ENCODE measurements around the gene LARGE1.
A peak's percentile ranks its signal among the peaks of the same experiment; 100 is the strongest.
"Not testable (repeated sequence)": the region's sequence is repeated elsewhere in the genome, so short reads cannot be mapped to it uniquely, and the experiment has no call there.

LARGE1 gene

GRCh38 chr22:33883961-33884808 lies 36.1 kb downstream of the LARGE1 start:
- no peak for DNase-seq

DNA sequence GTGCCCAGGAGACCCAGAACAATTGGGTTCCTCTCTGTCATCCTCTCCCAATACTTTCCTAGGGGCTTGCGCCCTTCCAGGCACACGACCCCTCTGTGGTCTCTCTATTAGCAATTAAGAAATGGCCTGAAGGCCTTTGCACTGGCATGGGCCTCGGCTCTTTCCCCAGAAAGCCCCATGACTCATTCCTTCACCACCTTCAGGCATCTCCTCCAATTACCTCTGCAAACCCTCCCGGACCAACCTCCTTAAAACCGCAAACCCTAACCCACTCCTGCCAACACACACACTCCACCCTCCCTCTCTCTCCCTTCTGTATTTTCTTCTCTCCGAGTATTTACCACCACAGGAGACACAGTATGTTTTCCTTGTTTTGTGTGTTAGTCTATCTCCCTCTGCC lies 36.7 kb downstream of the LARGE1 start:
- DNase-seq: no peak

GRCh38 chr22:33882991-33883390 lies 37.3 kb downstream of the LARGE1 start:
- no peak for DNase-seq

GRCh38 chr22:33880986-33881385 lies 39.3 kb downstream of the LARGE1 start:
- no peak for DNase-seq

GRCh38 chr22:33879796-33880195 lies 40.5 kb downstream of the LARGE1 start:
- no peak for DNase-seq

GRCh38 chr22:33875316-33875715 lies 45.0 kb downstream of the LARGE1 start:
- no peak for DNase-seq

DNA sequence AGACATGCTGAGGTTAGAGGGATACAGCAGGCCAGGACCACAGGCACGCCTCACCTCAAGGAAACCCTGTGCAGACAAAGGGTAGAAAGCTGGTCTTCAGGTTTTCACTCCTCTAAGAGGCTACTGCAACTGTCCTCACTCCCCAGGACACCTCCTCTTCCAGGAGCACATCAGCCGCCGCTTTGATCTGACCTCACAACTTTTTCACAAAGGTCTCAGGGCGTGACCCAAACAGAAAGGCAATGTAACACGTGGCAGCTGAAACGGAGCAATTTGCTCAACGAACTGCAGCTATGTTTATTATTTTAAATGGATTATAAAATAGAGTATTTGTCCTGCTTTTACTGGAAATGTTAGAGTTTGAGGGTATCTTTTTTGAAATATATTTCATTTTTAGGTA lies 46.1 kb downstream of the LARGE1 start:
- DNase-seq: no peak

DNA sequence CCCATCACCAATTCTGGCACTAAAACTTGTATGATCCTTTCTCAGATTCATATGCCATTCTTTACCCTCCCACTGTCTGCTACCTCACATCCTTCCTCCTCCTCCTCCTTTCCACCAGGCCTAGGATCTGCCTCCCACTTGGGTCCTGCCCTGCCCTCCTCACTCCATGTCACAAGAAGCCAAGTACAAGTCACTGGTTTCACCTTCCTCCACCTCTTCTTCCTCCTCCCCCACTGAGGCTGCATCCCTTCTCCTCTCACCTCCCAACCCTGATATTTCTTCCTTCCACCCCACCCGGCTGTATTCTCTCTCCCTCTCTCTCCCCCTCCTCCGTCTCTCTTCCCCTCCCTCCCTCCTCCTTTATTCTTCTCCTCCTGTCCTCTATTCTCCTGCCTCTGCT lies 46.6 kb downstream of the LARGE1 start:
- no peak for DNase-seq

GRCh38 chr22:33873186-33873585 lies 47.1 kb downstream of the LARGE1 start:
- no peak for DNase-seq

DNA sequence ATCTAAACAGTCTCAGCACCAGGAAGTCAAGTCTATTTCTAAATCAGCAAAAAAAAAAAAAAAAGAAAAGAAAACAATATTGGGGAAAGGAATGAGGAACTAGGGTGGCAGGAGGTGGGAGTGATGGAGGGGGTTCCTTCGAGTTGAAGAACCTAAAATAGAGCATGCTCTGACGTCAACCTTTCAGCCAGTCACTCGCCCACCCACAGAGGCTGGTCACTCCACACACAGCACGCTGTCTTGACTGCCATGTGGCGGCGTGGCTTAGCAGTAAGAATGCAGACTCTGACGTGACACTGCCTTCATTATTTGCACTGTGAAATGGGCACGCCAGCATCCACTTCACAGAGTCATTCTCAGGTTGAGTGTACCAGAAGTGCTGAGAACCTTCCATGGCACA lies 48.3 kb downstream of the LARGE1 start:
- DNase-seq: no peak

DNA sequence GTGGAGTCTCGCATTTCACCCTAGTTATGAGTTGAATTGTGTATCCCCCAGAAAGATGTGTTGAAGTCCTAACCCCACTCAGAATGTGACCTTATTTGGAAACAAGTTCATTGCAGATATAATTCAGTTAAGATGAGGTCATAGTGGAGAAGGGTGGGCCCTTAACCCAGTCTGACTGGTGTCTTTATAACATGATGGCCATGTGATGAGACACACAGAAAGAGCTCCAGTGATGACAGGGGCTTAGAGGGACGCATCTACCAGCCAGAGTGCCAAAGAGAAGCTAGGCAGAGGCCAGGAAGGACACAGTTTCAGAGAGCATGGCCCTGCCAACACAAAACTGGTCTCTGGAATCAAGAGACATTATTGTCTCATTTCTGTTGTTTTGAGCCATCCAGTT lies 50.3 kb downstream of the LARGE1 start:
- DNase-seq: no peak

- no peak for DNase-seq
Measured at GRCh38 chr22:33867971-33868370, 52.3 kb downstream of the LARGE1 start.

DNA sequence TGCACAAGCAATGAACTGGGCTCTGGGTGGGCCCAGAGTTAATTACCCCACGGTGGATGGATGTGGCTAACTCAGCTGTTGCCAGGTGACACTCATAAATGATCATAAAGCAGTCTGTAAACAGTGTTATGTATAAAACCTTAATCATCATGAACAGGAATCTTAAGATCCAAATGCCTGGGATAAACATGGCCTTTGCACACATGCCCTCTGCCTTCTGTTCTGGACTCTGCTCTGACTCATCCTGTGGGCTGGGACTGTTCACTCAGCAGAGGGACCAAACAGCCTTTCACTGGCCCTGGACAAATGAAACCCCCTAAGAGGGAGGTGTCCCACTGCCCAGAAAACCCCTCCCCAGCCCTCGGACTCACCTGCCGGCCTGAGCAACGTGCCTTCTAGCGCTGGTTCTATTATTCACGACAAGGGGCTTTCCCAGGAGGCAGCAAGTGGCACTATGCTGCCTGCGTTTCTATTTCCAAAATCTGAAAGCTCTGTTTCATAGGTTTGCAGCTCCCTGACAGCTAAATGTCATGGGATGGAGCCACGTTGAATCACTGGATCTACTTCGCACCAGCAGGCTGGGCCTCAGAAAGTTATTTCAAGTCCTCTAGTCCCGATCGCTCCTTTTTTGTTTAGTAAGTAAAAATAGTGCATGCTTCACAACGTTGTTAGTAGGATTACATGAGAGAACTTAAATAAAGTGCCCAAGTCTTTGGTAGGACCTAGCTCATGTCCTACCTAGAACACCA lies 53.0 kb downstream of the LARGE1 start:
- no peak for DNase-seq

GRCh38 chr22:33866511-33866910 lies 53.8 kb downstream of the LARGE1 start:
- DNase-seq: no peak

GRCh38 chr22:33865996-33866395 lies 54.3 kb downstream of the LARGE1 start:
- no peak for DNase-seq

DNA sequence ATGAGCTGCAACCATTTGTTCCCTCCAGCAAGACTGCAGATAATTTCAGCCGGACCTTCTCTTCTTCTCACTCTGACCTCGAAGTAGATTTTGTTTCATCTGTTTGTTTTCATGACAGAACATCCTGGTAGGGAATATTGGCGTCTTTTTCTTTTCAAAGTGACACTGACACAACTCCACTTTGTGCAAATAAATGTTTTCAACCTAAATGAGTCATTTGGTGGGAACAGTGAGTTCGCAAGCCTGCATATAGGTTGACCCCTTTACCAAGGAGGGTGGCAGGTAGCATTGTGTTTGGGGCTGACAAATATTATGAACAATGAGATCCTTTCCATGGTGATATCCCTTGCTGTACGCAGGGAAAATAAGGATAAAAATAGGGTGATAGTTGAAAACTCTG lies 55.0 kb downstream of the LARGE1 start:
- DNase-seq: no peak

DNA sequence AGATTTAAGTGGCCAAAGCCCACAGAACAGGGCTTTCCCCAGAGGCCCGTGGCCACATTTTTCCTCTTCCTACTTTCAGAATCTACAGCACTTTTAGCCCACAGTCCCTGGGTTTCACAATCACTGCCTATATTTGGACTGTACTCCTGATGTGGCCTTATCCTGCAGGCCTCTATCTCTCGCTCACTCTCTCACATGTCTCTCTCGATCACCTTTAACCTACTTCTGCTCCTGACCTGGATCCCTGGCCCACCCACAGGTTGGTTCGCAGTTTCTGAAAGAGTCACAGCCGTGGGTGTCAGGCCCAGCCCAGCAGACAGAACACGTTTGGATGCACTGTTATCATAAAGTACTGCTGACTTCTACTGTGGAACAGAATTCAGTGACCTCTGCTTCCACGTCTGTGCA lies 55.5 kb downstream of the LARGE1 start:
- no peak for DNase-seq

DNA sequence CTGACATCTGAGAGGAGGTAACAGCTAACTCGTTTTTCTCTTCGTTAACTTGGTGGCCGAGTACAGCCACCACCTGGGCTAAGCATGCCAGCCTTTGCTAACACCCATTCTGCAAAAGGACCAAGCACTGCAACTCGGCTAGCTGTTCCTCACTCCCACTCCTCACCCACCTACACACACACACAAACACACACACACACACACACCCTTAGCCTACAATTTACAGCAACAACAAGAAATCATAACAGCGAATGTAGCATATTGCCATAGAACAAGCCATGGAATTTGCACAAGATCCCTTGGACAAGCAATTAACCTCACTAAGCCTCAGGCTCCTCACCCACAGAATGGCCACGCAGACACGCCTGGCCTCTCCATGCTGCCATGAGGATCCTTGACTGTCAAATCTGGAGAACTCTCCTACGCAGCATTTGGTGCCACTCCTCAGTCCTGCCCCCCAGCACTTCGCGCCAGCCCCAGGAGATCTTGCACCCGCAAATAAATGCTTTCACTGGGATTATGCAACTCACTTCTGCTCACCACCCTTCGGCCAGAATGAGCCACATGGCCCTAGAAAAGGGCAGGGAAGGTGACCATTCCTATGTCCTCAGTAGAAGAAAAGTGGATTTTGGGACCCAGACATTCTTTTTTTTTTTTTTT lies 58.9 kb downstream of the LARGE1 start:
- no peak for DNase-seq

- DNase-seq: no peak
Measured at GRCh38 chr22:33860386-33860785, 59.9 kb downstream of the LARGE1 start.

- no peak for DNase-seq
Measured at GRCh38 chr22:33859311-33859710, 61.0 kb downstream of the LARGE1 start.

DNA sequence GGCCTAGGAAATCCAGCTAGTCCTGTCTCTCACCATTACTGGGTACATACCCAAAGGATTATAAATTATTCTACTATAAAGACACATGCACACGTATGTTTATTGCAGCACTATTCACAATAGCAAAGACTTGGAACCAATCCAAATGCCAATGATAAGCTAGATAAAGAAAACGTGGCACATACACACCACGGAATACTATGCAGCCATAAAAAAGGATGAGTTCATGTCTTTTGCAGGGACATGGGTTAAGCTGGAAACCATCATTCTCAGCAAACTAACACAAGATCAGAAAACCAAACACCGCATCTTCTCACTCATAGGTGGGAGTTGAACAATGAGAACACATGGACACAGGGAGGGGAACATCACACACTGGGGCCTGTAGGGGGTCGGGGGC lies 61.6 kb downstream of the LARGE1 start:
- DNase-seq: not testable (repeated sequence)

- DNase-seq: not testable (repeated sequence)
Measured at GRCh38 chr22:33857767-33858166, 62.5 kb downstream of the LARGE1 start.

GRCh38 chr22:33854724-33855123 lies 65.6 kb downstream of the LARGE1 start:
- DNase-seq: peak in 1 of 2 experiments; percentile 49

All from NCI-H526 (cell line).